NCI-H2171 (cell line): ENCODE data around the gene NOP53.
"Not testable (repeated sequence)": the region's sequence is repeated elsewhere in the genome, so short reads cannot be mapped to it uniquely, and the experiment has no call there.

Source experiments
- DNase-seq: peaks from one replicate; lab custom pipeline; 2025; lab: John Stamatoyannopoulos, UW

The NOP53 gene

DNA sequence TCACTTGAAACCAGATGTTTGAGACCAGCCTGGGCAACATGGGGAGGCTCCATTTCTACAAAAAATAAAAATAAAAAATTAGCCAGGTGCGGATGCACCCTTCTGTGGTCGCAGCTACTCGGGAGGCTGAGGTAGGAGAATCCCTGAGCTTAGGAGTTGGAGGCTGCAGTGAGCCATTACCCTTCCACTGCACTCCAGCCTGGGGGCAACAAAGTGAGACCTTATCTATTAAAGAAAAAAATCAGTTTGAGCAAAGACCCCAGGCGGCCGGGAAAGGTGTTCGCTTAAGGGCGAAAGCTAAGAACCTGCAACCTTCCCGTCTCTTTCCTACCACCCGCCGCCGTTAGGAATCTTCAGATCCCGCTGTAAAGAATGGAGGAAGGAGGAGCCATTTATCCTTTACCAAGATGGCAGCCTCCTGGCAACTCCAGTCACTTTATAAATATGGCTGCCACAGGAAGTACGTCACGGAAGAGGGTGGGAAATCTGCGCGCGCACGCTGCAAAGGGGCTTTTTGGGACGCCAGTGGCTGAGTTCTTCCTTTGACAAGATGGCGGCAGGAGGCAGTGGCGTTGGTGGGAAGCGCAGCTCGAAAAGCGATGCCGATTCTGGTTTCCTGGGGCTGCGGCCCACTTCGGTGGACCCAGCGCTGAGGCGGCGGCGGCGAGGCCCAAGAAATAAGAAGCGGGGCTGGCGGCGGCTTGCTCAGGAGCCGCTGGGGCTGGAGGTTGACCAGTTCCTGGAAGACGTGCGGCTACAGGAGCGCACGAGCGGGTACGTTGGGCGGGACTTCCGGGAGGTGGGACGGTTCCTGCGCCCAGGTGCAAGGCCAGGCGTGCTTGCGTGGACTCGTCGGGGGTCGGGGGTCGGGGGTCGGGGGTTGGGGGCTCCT is at the start of gene NOP53:
Gene NOP53, plus strand, starts transcription at position 537 of the 892 bp plus-strand sequence. Its CDS starts 14 bp downstream, at position 551.
- DNase-seq = peak; percentile 92

DNA sequence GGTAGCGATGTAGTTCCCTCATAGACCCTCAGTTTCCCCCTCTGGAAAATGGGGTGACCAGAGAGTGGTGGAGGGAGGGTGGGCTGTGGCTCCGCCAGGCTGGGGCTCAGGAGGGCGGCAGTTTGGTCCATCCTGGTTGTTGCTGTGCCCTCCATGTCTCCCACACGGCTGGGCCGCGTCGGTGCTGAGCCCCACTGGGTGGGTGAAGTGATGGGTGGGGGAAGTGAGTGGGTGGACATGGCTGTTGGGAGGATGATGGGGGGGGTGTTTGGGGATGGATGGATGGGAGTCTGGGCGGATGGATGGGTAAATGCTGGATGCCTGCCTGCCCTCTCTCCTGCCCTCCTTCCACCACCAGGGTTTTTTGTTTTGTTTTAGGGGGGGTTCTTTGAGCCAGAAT is 48.7 kb upstream of the NOP53 start:
- no peak for DNase-seq

DNA sequence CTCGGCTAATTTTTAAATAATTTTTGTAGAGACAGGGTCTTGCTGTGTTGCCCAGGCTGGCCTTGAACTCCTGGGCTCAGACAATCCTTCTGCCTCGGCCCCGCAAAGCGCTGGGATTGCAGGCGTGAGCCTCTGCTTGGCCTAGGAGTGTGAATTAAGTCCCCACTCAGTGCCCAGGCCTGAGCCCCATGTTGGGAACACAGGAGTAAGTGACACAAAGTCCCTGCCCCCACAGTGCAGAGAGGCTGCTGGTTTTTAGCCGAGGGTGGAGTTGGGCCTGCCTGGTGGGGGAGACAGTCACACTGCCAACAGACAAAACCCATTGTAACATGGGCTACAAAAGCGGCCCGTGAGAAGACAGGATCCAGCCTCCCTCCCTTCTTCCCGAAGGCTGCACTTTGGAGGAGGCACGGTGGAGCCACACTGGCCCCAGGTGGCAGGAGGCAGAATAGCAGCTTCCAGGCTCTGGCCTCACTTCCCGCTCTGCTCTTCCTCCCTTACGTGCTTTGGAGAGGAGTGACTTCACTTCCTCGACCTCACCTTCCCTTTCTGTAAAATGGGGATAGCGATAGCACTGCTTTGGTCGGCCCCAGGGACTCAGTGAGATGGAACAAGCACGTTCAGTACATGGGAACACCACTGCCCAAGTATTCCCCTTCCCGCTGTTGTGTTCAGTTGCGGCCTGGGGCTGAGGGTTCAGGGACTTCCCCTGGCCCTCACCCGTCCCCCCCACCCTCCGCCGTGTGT is 47.3 kb upstream of the NOP53 start:
- DNase-seq = peak; percentile 68

- no peak for DNase-seq
Measured at GRCh38 chr19:47698631-47699359, 46.6 kb upstream of the NOP53 start.

GRCh38 chr19:47699360-47699917 is 45.9 kb upstream of the NOP53 start:
- DNase-seq = no peak

DNA sequence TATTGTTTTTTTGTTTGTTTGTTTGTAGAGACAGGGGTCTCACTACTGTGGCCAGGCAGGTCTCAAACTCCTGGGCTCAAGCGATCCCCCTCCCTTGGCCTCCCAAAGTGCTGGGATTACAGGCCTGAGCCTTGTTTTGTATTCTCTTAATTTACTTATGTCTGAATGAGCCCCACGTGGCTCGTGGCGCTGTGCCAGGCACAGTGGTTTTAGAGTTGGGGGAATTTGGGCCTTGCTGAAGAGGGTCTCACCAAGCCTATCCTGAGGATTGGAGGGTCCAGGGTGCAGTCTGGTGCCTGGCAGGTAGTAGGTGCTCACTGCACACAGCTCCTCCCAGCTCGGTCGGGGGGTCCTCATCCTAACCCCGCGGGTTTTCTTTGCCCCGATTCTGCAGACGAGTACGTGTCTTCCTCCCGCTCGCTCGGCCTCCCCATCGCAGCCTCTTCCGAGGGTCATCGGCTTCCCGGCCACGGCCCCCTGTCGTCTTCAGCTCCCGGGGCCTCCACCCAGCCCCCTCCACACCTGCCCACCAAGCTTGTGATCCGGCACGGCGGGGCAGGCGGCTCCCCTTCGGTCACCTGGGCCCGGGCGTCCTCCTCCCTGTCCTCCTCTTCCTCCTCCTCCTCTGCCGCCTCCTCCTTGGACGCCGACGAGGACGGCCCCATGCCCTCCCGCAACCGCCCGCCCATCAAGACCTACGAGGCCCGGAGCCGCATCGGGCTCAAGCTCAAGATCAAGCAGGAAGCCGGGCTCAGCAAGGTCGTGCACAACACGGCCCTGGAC is 44.2 kb upstream of the NOP53 start:
- no peak for DNase-seq

- no peak for DNase-seq
Measured at GRCh38 chr19:47701717-47702552, 43.4 kb upstream of the NOP53 start.

GRCh38 chr19:47702671-47703070 is 42.7 kb upstream of the NOP53 start:
- no peak for DNase-seq

DNA sequence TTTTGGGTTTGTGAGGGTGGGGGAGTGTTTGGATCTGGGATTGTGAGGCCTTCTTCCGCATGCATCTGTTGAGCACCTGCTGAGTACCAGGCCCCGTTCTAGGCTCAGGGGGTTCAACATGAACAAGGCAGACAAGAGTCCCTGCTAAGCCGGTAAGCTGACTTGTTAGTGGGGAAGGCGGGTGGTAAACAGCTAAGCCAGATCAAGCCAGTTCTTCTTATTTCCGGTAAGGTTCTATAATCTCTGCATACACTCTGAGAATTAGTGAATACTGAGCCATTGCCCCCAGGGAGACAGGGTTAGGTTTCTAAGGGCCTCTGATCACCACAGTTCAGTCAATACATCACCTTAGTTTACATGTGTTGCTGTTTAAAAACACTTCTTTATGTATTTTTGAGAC is 42.0 kb upstream of the NOP53 start:
- DNase-seq = no peak

GRCh38 chr19:47704024-47704423 is 41.3 kb upstream of the NOP53 start:
- DNase-seq = no peak

GRCh38 chr19:47704656-47705055 is 40.7 kb upstream of the NOP53 start:
- DNase-seq = no peak

GRCh38 chr19:47707135-47707925 is 38.0 kb upstream of the NOP53 start:
- DNase-seq = peak; percentile 44

GRCh38 chr19:47711652-47712242 is 33.6 kb upstream of the NOP53 start:
- no peak for DNase-seq

DNA sequence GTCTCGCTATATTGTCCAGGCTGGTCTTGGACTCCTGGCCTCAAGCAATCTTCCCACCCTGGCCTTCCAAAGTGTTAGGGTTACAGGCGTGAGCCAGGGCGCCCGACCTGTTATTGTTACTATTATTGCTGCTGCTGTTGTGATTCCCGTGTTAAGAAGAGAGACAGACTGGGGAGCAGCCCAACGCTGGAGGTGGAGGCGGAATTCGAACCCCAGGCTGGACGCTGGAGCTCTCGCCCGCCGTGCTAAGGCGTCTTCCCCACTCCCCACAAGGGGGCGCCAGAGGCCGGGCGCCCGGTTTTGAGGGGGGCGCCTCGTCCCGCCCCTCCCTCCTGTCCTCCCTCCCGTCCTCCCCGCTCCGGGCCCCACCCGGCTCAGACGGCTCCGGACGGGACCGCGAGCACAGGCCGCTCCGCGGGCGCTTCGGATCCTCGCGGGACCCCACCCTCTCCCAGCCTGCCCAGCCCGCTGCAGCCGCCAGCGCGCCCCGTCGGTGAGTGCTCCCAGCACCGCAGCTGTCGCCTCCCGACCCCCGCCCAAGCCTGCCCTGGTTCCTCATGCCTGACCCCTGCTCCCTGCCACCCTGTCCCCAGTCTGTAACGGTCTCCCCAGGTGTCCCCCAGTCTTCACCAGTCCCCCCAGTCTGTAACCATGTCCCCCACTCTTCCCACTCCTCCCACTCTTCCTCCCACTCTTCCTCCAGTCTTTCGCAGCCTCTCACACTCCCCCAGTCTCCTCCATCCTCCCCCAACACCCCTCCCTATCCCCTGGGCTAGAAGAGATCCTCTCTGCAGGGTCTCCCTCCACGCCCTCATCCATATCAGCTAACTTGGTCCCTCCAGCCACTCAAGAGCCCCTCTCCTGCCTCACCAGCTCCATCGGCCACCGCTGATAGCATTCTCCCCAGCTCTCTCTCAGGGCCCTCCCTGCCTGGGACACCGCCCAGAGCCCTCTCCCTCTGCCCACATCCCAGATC is 32.0 kb upstream of the NOP53 start, which contains the start of gene EHD2:
Gene EHD2, plus strand, starts transcription at position 377 of the 976 bp plus-strand sequence. CDS start 3,191 bp downstream, outside the sequence.
- DNase-seq = no peak

DNA sequence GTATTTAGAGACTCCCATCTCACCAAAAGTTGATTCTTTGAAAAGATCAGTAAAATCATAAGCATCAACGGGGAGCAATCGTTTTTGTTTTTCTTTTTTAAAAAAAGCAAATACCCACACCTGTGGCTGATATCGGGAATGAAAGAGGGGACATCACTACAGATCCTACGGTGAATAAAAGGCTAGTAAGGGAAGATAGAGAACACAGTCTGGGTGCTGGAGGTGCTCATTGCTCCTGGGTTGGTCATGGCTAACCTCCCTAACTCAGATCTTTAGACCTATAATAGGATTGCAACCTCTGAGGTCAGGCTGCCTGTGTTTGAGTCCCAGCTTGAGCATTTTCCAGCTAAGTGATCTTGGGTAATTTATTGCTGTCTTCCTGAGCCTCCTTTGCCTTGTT is 31.0 kb upstream of the NOP53 start:
- no peak for DNase-seq

- DNase-seq = not testable (repeated sequence)
Measured at GRCh38 chr19:47714855-47715254, 30.5 kb upstream of the NOP53 start.

DNA sequence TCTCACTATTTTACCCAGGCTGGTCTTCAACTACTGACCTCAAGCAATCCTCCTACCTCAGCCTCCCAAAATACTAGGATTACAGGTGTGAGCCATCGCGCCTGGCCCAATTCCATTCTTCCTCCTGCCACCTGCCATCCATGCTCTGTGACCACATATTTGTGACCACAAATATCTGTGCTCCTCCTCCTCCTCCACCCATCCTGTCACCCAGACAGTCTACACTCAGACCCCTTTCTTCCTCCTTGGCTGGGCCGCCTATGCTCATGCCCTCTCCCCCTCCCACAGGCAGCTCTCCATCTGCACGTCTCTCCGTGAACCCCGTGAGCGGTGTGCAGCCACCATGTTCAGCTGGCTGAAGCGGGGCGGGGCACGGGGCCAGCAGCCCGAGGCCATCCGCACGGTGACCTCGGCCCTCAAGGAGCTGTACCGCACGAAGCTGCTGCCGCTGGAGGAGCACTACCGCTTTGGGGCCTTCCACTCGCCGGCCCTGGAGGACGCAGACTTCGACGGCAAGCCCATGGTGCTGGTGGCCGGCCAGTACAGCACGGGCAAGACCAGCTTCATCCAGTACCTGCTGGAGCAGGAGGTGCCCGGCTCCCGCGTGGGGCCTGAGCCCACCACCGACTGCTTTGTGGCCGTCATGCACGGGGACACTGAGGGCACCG is 28.9 kb upstream of the NOP53 start:
- no peak for DNase-seq
